Measurements from ENCODE around the gene EXT2. TPM values are rescaled to one million over a fixed set of nuclear protein-coding genes. Genes with fewer than 3 reads are reported as not detected.

Gene EXT2
- total RNA-seq, 1 donor from 2014 or later = 53.7 TPM

DNA sequence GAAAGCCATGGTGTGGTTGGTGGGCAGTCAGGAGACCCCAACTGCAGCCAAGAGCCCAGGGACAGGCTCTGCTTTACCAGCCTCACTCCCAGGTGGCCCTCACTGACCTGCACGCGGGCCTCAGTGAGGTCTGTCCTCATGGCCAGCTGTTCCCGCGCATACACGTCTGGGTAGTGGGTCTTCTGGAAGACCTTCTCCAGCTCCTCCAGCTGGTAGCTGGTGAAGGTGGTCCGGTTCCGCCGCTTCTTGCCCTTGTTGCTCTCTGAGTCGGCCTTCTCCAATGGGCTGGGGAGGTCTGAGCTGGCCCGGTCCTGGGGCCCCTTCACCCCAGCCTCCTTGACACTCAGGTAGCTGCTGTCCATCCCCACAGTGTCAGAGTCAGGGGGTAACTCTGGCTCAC, 179.8 kb downstream of the EXT2 start:
- Histone ChIP-seq H3K4me1 (no peaks in the 10 kb centered on the region), H3K27ac (no peak overlapping the region), H3K9me3 (no peaks in the 10 kb centered on the region), H3K36me3 (no peaks in the 10 kb centered on the region), H3K4me3 (no peak overlapping the region), H3K27me3 (ENCODE audit: low read depth) (no peaks in the 10 kb centered on the region)
- no peak for TF ChIP-seq CTCF (IDR thresholded peaks at IDR 0.05)
- DNase-seq (no peak), ATAC-seq (no peak)
- intact Hi-C loops (cut with DNase I) = no loop called here

DNA sequence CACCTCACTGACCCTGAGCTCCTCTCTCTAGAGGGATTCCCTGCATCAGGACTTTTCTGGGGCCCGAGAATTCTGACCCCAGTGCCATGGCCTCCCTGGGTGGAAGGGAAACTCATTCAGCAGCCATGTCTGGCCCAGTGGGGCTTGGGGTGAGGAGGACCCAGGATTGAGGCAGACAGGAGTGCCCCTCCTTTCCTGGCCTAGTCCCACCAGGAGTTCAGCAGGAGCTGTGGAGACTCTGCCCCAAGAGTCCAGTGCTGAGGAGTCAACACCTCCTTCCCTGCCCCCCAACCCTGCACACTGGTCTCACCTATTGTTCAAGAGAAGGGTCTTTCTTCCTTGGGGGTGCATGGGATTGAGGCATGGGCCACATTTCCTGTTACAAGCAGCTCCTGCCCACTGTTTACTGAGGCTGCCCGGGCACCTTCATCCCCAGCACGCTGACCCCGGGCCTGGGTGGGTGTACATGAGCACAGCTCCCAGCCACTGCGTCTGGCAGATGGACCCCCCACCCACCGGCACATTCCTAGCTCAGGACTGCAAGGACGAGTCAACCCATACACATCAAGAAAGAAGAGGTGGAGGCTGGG, 180.6 kb downstream of the EXT2 start:
- DNase-seq (no peak), ATAC-seq (no peak)
- Histone ChIP-seq H3K36me3 (no peaks in the 10 kb centered on the region), H3K9me3 (no peaks in the 10 kb centered on the region), H3K27ac (no peak overlapping the region), H3K27me3 (ENCODE audit: low read depth) (no peaks in the 10 kb centered on the region), H3K4me3 (no peak overlapping the region), H3K4me1 (no peaks in the 10 kb centered on the region)
- TF ChIP-seq CTCF (IDR thresholded peaks at IDR 0.05) = no peak
- intact Hi-C loops (cut with DNase I) = no loop called here

DNA sequence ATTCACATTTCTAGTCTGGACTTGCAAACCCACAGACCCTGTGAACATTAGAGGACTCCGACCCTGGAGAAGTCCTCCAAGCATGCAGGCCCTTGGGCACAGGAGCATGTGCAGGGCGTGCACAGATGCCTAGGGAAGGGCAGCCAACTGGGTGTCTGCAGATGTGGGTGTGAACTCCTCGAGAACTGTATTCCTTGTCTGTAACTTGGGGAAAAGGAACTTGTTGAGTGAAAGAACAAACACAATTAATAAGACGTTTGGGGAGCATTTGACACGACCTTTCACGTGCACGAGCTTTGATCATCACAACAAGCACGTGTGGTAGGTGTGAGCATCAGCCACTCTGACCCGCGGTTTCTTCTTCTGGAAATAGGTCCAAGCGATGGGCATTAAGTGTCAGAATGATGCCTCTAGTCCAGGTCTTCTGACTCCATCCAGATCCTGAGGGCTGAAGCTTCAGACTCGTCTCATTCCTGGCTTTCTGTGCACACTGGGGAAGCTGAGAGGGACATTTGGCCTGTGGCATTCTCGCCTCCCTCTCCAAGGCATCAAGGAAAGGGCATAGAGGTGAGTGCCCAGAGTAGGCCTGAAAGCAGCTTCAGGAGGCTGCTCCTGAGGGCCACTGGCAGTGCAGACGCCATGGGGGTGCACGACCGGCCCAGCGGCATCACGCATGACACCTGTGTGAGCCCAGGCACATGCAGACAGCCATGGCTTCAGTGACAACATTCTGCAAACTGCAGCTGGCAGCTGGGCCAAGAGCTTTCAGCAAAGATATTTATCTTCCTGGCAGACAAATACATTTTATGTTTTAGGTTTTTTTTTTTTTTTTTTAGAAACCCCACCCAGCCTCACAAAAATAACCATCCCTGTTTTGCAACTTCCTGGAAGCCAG, 182.0 kb downstream of the EXT2 start:
- no peaks in the 10 kb centered on the region for H3K4me1 ChIP-seq
- DNase-seq = no peak
- H3K9me3 ChIP-seq = no peaks in the 10 kb centered on the region
- intact Hi-C loops (cut with DNase I) = no loop called here
- no peak for TF ChIP-seq CTCF (IDR thresholded peaks at IDR 0.05)
- H3K4me3 ChIP-seq = no peak overlapping the region
- H3K27me3 ChIP-seq (ENCODE audit: low read depth) = no peaks in the 10 kb centered on the region
- ATAC-seq = no peak
- no peak overlapping the region for H3K27ac ChIP-seq
- H3K36me3 ChIP-seq = no peaks in the 10 kb centered on the region

DNA sequence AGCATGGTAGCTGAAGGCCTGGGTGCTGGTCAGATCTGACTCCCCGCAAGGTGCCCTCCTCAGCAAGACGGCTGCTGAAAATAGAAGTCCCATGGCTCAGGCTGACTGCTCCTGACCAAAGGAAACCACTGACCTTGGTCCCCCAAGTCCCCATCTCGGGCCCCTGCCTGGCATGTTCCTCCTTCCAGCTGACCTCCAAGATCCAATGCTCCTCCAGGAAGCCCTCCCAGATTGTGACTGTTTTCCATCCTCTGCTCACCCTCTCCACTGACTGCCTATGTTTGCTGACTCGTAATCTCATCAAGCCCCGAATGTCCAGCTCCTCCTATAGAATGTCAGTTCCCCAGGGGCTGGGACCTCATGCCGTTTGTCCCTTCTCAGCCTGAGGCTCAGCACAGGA, 184.0 kb downstream of the EXT2 start:
- Histone ChIP-seq H3K4me1 (no peaks in the 10 kb centered on the region), H3K9me3 (no peaks in the 10 kb centered on the region), H3K36me3 (no peaks in the 10 kb centered on the region), H3K27me3 (ENCODE audit: low read depth) (no peaks in the 10 kb centered on the region), H3K27ac (no peak overlapping the region), H3K4me3 (no peak overlapping the region)
- TF ChIP-seq CTCF (IDR thresholded peaks at IDR 0.05) = no peak
- ATAC-seq (no peak), DNase-seq (no peak)
- intact Hi-C loops (cut with DNase I) = no loop called here

DNA sequence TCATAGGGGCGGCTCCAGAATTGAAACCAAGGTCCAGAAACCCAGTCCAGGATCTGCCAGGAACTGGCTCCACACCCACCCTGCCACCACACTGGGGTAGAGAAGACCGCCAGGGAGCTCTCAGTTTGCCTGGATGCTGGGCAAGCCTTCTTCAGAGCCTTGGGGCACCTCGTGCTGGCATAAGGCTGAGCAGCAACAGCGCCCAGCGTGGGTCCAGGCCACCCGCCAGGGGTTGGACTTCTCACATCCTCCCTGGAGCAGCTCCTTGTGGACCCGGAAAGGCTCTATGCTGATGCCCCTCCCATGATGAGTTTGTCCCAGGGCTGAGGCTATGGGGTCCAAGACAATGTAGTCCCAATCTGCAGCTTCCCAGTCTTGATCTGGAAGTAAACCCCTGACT, 184.8 kb downstream of the EXT2 start:
- no peak overlapping the region for H3K27ac ChIP-seq

More for the DNA sequence above, 184.8 kb downstream of the EXT2 start:
- ATAC-seq (no peak), DNase-seq (no peak)
- intact Hi-C loops (cut with DNase I) = loop anchor here (10.0 kb wide), 1 partner anchor 265 kb away; no protein-coding TSS in a partner anchor
- TF ChIP-seq CTCF (IDR thresholded peaks at IDR 0.05) = no peak
- Histone ChIP-seq H3K4me3 (no peak overlapping the region), H3K9me3 (no peaks in the 10 kb centered on the region), H3K27me3 (ENCODE audit: low read depth) (no peaks in the 10 kb centered on the region), H3K36me3 (no peaks in the 10 kb centered on the region), H3K4me1 (no peaks in the 10 kb centered on the region)

Measured in lower lobe of right lung (tissue), 2 donors.